SU-DHL-6 (cell line): Measurements from ENCODE around the gene SUCO.

ENCODE experiments used
- H2AFZ ChIP-seq: fragments of 200-600 bp; sonication (generic); 2 replicates; pipeline ENCODE4 v1.6.1; 2014; ENCODE audit warnings: low read depth, mild to moderate bottlenecking, moderate library complexity, mixed read lengths, antibody characterized with exemption, low read length; ENCODE audit not compliant: severe bottlenecking
- H3F3A ChIP-seq: fragments of 200-600 bp; shearing (Covaris generic); 2 replicates; pipeline ENCODE4 v1.6.0; 2016; ENCODE audit warnings: antibody characterized with exemption, mild to moderate bottlenecking; ENCODE audit not compliant: insufficient read depth
- H3K27ac ChIP-seq: fragments of 200-600 bp; sonication (generic); 2 replicates; pipeline ENCODE4 v1.5.1; 2016; ENCODE audit warnings: low read depth, mild to moderate bottlenecking, low read length, moderate library complexity, mixed read lengths
- H3K27me3 ChIP-seq: fragments of 200-600 bp; sonication (generic), shearing (Covaris generic); 2 replicates; pipeline ENCODE4 v1.6.0; 2014; ENCODE audit warnings: mild to moderate bottlenecking, low read length
- H3K36me3 ChIP-seq: fragments of 200-600 bp; sonication (generic); 2 replicates; pipeline ENCODE4 v1.6.1; 2014; ENCODE audit warnings: mild to moderate bottlenecking, low read length, mixed read lengths
- H3K4me2 ChIP-seq: fragments of 300-600, 200-600 bp; shearing (Covaris generic), sonication (generic); 2 replicates; pipeline ENCODE4 v1.6.0; 2014; ENCODE audit warnings: low read length, low read depth, mild to moderate bottlenecking; ENCODE audit not compliant: poor library complexity, severe bottlenecking
- H3K4me3 ChIP-seq: fragments of 200-600 bp; sonication (generic); 2 replicates; pipeline ENCODE4 v1.5.1; 2014; ENCODE audit warnings: antibody characterized with exemption, low read length, mild to moderate bottlenecking, mixed read lengths; ENCODE audit not compliant: insufficient read depth, poor library complexity, severe bottlenecking
- H3K79me2 ChIP-seq: fragments of 200-600 bp; sonication (generic); 2 replicates; pipeline ENCODE4 v1.6.1; 2014; ENCODE audit warnings: mild to moderate bottlenecking, low read length, moderate library complexity; ENCODE audit not compliant: insufficient read depth
- H3K9ac ChIP-seq: fragments of 200-600 bp; sonication (generic); 2 replicates; pipeline ENCODE4 v1.7.0; 2014; ENCODE audit warnings: mild to moderate bottlenecking, low read length
- H3K9me2 ChIP-seq: fragments of 200-600 bp; sonication (generic); replicated peaks from 2 replicates; pipeline ENCODE4 v1.6.1; 2014; ENCODE audit warnings: low read length; ENCODE audit not compliant: insufficient read depth
- H3K9me3 ChIP-seq: fragments of 200-600 bp; sonication (generic); 2 replicates; pipeline ENCODE4 v1.6.1; 2014; ENCODE audit warnings: low read length, mixed read lengths; ENCODE audit not compliant: insufficient read depth
- H4K20me1 ChIP-seq: fragments of 200-600 bp; sonication (generic); 2 replicates; pipeline ENCODE4 v1.6.1; 2014; ENCODE audit warnings: low read depth, mild to moderate bottlenecking, antibody characterized with exemption, low read length, moderate library complexity, mixed read lengths
- CTCF ChIP-seq: fragments of 200-600 bp; sonication (generic); IDR thresholded peaks from one replicate; pipeline ENCODE4 v1.5.1; 2017; ENCODE audit warnings: antibody characterized with exemption, mild to moderate bottlenecking, low read length, moderate library complexity; ENCODE audit not compliant: insufficient read depth, poor library complexity, severe bottlenecking
- EZH2phosphoT487 ChIP-seq: fragments of 200-600 bp; sonication (generic), shearing (Covaris generic); conservative IDR thresholded peaks from 2 replicates; pipeline ENCODE4 v1.6.1; 2018; ENCODE audit warnings: mild to moderate bottlenecking, antibody characterized with exemption, low read length, moderate library complexity, mixed read lengths

The SUCO gene

GRCh38 chr1:172653015-172653709, 120.2 kb downstream of the SUCO start:
- Histone ChIP-seq H3F3A (no peaks in the 10 kb centered on the region), H3K27ac (no peak overlapping the region), H3K4me3 (no peak overlapping the region), H3K9ac (no peak overlapping the region), H3K9me2 (no peaks in the 10 kb centered on the region), H2AFZ (no peak overlapping the region), H3K36me3 (no peaks in the 10 kb centered on the region), H3K4me2 (no peak overlapping the region), H3K9me3 (no peaks in the 10 kb centered on the region), H3K27me3 (no peaks in the 10 kb centered on the region), H3K79me2 (no peaks in the 10 kb centered on the region), H4K20me1 (no peaks in the 10 kb centered on the region)
- TF ChIP-seq CTCF (no peak), EZH2phosphoT487 (no peak)

GRCh38 chr1:172654535-172654934, 121.6 kb downstream of the SUCO start:
- no peak overlapping the region for H2AFZ ChIP-seq
- no peak overlapping the region for H3K27ac ChIP-seq
- H3K36me3 ChIP-seq = no peaks in the 10 kb centered on the region
- H3K9me2 ChIP-seq = no peaks in the 10 kb centered on the region
- no peaks in the 10 kb centered on the region for H3K79me2 ChIP-seq
- no peak overlapping the region for H3K4me3 ChIP-seq
- no peaks in the 10 kb centered on the region for H4K20me1 ChIP-seq
- H3K4me2 ChIP-seq = no peak overlapping the region
- TF ChIP-seq CTCF (no peak), EZH2phosphoT487 (no peak)
- no peaks in the 10 kb centered on the region for H3K27me3 ChIP-seq
- no peak overlapping the region for H3K9ac ChIP-seq
- H3K9me3 ChIP-seq = no peaks in the 10 kb centered on the region
- H3F3A ChIP-seq = no peaks in the 10 kb centered on the region

- Histone ChIP-seq H3K9me2 (no peaks in the 10 kb centered on the region), H3K4me3 (no peak overlapping the region), H3F3A (no peaks in the 10 kb centered on the region), H3K36me3 (no peaks in the 10 kb centered on the region), H4K20me1 (no peaks in the 10 kb centered on the region), H3K9me3 (no peaks in the 10 kb centered on the region), H2AFZ (no peak overlapping the region), H3K27me3 (no peaks in the 10 kb centered on the region), H3K79me2 (no peaks in the 10 kb centered on the region), H3K9ac (no peak overlapping the region), H3K4me2 (no peak overlapping the region), H3K27ac (no peak overlapping the region)
- TF ChIP-seq CTCF (no peak), EZH2phosphoT487 (no peak)
Observed at GRCh38 chr1:172656576-172656975, 123.6 kb downstream of the SUCO start.
